ENCODE data around the gene ENDOV. TPM values are rescaled to one million over a fixed set of nuclear protein-coding genes. Genes with fewer than 3 reads are reported as not detected.

Gene ENDOV
- total RNA-seq, 1 donor = 17.8 TPM

GRCh38 chr17:80431246-80432195 lies 16.6 kb downstream of the ENDOV start:
- no peak overlapping the region for H3K4me3 ChIP-seq (ENCODE audit: low read depth, low read length)

GRCh38 chr17:80432350-80432955 lies 17.5 kb downstream of the ENDOV start:
- no peak overlapping the region for H3K4me3 ChIP-seq (ENCODE audit: low read depth, low read length)
- TF ChIP-seq CTCF (IDR thresholded peaks at IDR 0.05; ENCODE audit: insufficient read depth, low read length) = no peak
- no peak for DNase-seq (ENCODE audit: low read depth)

More at GRCh38 chr17:80431246-80432195, 16.6 kb downstream of the ENDOV start:
- TF ChIP-seq CTCF (IDR thresholded peaks at IDR 0.05; ENCODE audit: insufficient read depth, low read length) = no peak
- no peak for DNase-seq (ENCODE audit: low read depth)

- DNase-seq (ENCODE audit: low read depth) = no peak
- no peak for TF ChIP-seq CTCF (IDR thresholded peaks at IDR 0.05; ENCODE audit: insufficient read depth, low read length)
- no peak overlapping the region for H3K4me3 ChIP-seq (ENCODE audit: low read depth, low read length)
Observed at GRCh38 chr17:80432961-80433550, 18.1 kb downstream of the ENDOV start.

GRCh38 chr17:80433916-80434666 lies 19.1 kb downstream of the ENDOV start:
- no peak overlapping the region for H3K4me3 ChIP-seq (ENCODE audit: low read depth, low read length)
- no peak for DNase-seq (ENCODE audit: low read depth)
- no peak for TF ChIP-seq CTCF (IDR thresholded peaks at IDR 0.05; ENCODE audit: insufficient read depth, low read length)

GRCh38 chr17:80437532-80437931 lies 22.6 kb downstream of the ENDOV start:
- no peak for TF ChIP-seq CTCF (IDR thresholded peaks at IDR 0.05; ENCODE audit: insufficient read depth, low read length)
- H3K4me3 ChIP-seq (ENCODE audit: low read depth, low read length) = no peak overlapping the region
- DNase-seq (ENCODE audit: low read depth) = no peak

- H3K4me3 ChIP-seq (ENCODE audit: low read depth, low read length) = no peak overlapping the region
- DNase-seq (ENCODE audit: low read depth) = no peak
- TF ChIP-seq CTCF (IDR thresholded peaks at IDR 0.05; ENCODE audit: insufficient read depth, low read length) = no peak
Observed at GRCh38 chr17:80438806-80439205, 23.8 kb downstream of the ENDOV start.
